IPS-15b (cell line): ENCODE data around the gene IDUA.

Source experiments
- H3K27me3 ChIP-seq: one replicate; pipeline ENCODE4 v1.6.1; 2013; ENCODE audit warnings: low read length; ENCODE audit not compliant: control insufficient read depth, insufficient read depth
- H3K36me3 ChIP-seq: one replicate; pipeline ENCODE4 v1.6.1; 2013; ENCODE audit warnings: low read length; ENCODE audit not compliant: control insufficient read depth, insufficient read depth
- H3K4me1 ChIP-seq: one replicate; pipeline ENCODE4 v1.6.1; 2013; ENCODE audit warnings: mild to moderate bottlenecking, low read length; ENCODE audit not compliant: control insufficient read depth, insufficient read depth
- H3K4me3 ChIP-seq: one replicate; pipeline ENCODE4 v1.5.1; 2013; ENCODE audit warnings: low read depth, low read length
- H3K9ac ChIP-seq: one replicate; pipeline ENCODE4 v1.6.1; 2013; ENCODE audit warnings: low read depth, mild to moderate bottlenecking, low read length
- H3K9me3 ChIP-seq: one replicate; pipeline ENCODE4 v1.6.1; 2013; ENCODE audit warnings: mild to moderate bottlenecking, low read length; ENCODE audit not compliant: control insufficient read depth, insufficient read depth

The IDUA gene

GRCh38 chr4:1022051-1022738 is 35.4 kb downstream of the IDUA start:
- H3K36me3 ChIP-seq = peaks cover 20% of the 10 kb centered on the region
- no peaks in the 10 kb centered on the region for H3K9me3 ChIP-seq
- H3K4me3 ChIP-seq = no peak overlapping the region
- no peaks in the 10 kb centered on the region for H3K27me3 ChIP-seq
- no peak overlapping the region for H3K9ac ChIP-seq
- peaks cover 4% of the 10 kb centered on the region for H3K4me1 ChIP-seq

GRCh38 chr4:1022739-1023066 is 35.9 kb downstream of the IDUA start:
- H3K4me3 ChIP-seq = no peak overlapping the region
- H3K9ac ChIP-seq = no peak overlapping the region
- peaks cover 4% of the 10 kb centered on the region for H3K4me1 ChIP-seq
- H3K9me3 ChIP-seq = no peaks in the 10 kb centered on the region
- H3K36me3 ChIP-seq = peaks cover 20% of the 10 kb centered on the region
- H3K27me3 ChIP-seq = no peaks in the 10 kb centered on the region

GRCh38 chr4:1023075-1023640 is 36.3 kb downstream of the IDUA start:
- Histone ChIP-seq H3K4me3 (no peak overlapping the region), H3K9me3 (no peaks in the 10 kb centered on the region), H3K36me3 (peaks cover 20% of the 10 kb centered on the region), H3K9ac (no peak overlapping the region), H3K4me1 (peaks cover 4% of the 10 kb centered on the region), H3K27me3 (no peaks in the 10 kb centered on the region)

GRCh38 chr4:1023895-1024740 is 37.3 kb downstream of the IDUA start:
- H3K4me3 ChIP-seq = no peak overlapping the region
- no peaks in the 10 kb centered on the region for H3K9me3 ChIP-seq
- no peak overlapping the region for H3K9ac ChIP-seq
- no peaks in the 10 kb centered on the region for H3K27me3 ChIP-seq
- peaks cover under 1% of the 10 kb centered on the region for H3K4me1 ChIP-seq
- peaks cover 20% of the 10 kb centered on the region for H3K36me3 ChIP-seq

GRCh38 chr4:1024882-1025545 is 38.2 kb downstream of the IDUA start:
- no peaks in the 10 kb centered on the region for H3K9me3 ChIP-seq

GRCh38 chr4:1026115-1026514 is 39.3 kb downstream of the IDUA start:
- H3K4me3 ChIP-seq = no peak overlapping the region
- no peak overlapping the region for H3K9ac ChIP-seq
- H3K27me3 ChIP-seq = no peaks in the 10 kb centered on the region

More at GRCh38 chr4:1024882-1025545, 38.2 kb downstream of the IDUA start:
- H3K4me1 ChIP-seq = no peaks in the 10 kb centered on the region
- no peak overlapping the region for H3K9ac ChIP-seq
- H3K4me3 ChIP-seq = no peak overlapping the region
- no peaks in the 10 kb centered on the region for H3K27me3 ChIP-seq
- peaks cover 19% of the 10 kb centered on the region for H3K36me3 ChIP-seq

GRCh38 chr4:1027219-1027914 is 40.5 kb downstream of the IDUA start:
- Histone ChIP-seq H3K4me1 (no peaks in the 10 kb centered on the region), H3K9ac (no peak overlapping the region), H3K4me3 (no peak overlapping the region), H3K36me3 (peaks cover 17% of the 10 kb centered on the region), H3K27me3 (no peaks in the 10 kb centered on the region), H3K9me3 (no peaks in the 10 kb centered on the region)

More at GRCh38 chr4:1026115-1026514, 39.3 kb downstream of the IDUA start:
- H3K36me3 ChIP-seq = peaks cover 17% of the 10 kb centered on the region
- no peaks in the 10 kb centered on the region for H3K9me3 ChIP-seq
- no peaks in the 10 kb centered on the region for H3K4me1 ChIP-seq

GRCh38 chr4:1027915-1028238 is 41.0 kb downstream of the IDUA start:
- Histone ChIP-seq H3K4me3 (no peak overlapping the region), H3K4me1 (no peaks in the 10 kb centered on the region), H3K36me3 (peaks cover 17% of the 10 kb centered on the region), H3K9ac (no peak overlapping the region), H3K27me3 (no peaks in the 10 kb centered on the region), H3K9me3 (no peaks in the 10 kb centered on the region)

GRCh38 chr4:1028574-1029220 is 41.9 kb downstream of the IDUA start:
- H3K9ac ChIP-seq = no peak overlapping the region

GRCh38 chr4:1029529-1029928 is 42.7 kb downstream of the IDUA start:
- Histone ChIP-seq H3K27me3 (no peaks in the 10 kb centered on the region), H3K36me3 (peaks cover 13% of the 10 kb centered on the region), H3K9me3 (no peaks in the 10 kb centered on the region), H3K4me1 (no peaks in the 10 kb centered on the region), H3K9ac (no peak overlapping the region), H3K4me3 (no peak overlapping the region)

More at GRCh38 chr4:1028574-1029220, 41.9 kb downstream of the IDUA start:
- Histone ChIP-seq H3K27me3 (no peaks in the 10 kb centered on the region), H3K9me3 (no peaks in the 10 kb centered on the region), H3K36me3 (peaks cover 17% of the 10 kb centered on the region), H3K4me3 (no peak overlapping the region), H3K4me1 (no peaks in the 10 kb centered on the region)

GRCh38 chr4:1030031-1030430 is 43.2 kb downstream of the IDUA start:
- H3K36me3 ChIP-seq = peaks cover 10% of the 10 kb centered on the region
- H3K27me3 ChIP-seq = no peaks in the 10 kb centered on the region
- H3K9me3 ChIP-seq = no peaks in the 10 kb centered on the region
- H3K4me1 ChIP-seq = no peaks in the 10 kb centered on the region
- H3K4me3 ChIP-seq = no peak overlapping the region
- H3K9ac ChIP-seq = no peak overlapping the region
